GM21723 (cell line): Measurements from ENCODE around the gene LSM2.

Source experiments
- ATAC-seq: cut with Tn5 transposase; IDR thresholded peaks from one replicate; pipeline ENCODE4 v1.9.1; 2021; ENCODE audit warnings: mild to moderate bottlenecking, moderate library complexity; ENCODE audit not compliant: unreplicated experiment

The LSM2 gene

DNA sequence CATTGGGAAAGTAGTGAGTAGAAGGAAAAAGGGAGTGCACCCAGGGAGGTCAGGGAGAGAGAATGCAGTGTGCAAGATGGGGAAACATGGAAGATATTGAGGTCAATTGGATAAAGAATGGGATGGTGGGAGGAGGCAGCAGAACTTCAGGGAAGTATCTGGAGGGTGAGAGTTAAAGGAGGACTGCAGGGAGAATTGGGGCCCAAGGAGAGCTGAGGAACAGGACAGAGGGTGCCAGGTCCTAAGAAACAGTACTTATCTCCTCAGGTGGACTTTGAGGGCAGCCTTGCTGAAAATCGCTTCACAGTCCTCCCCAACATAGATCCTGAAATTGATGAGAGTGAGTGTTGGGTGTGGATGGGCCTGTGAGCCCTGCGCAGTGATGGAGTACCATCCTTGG, 48.5 kb downstream of the LSM2 start:
- no peak for ATAC-seq

- no peak for ATAC-seq
Observed at GRCh38 chr6:31752739-31753319, 53.9 kb downstream of the LSM2 start.

DNA sequence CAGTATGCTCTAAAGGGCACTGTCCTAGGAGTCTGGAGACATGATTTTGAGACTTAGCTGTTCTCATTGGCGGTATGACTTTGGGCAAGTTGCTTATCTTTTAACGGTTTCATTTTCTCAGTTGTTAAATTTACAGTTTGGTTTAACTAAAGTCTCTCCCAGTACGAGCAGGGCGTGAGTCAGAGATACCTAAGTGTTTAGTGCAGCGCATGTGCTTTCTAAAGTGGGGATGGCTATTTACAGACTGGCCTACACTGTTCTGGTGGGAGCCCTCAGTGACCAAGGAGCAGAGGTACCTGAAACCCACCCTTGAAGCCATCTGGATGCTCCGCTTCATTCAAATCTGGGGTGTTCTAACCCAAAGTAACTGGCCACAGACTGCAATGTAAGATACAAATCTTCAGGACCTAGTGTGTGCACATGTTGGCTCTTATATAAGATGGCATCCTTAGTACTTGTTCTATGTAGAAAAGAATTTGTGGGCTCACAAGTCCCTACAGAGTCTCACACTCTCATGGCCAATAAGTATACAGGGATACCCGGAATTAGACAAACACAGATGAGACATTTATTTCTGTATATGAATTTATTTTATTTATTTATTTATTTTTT, 56.2 kb downstream of the LSM2 start:
- no peak for ATAC-seq

GRCh38 chr6:31749301-31750036, 57.3 kb downstream of the LSM2 start:
- ATAC-seq, result no peak
